CD14-positive monocyte (primary cell): Measurements from ENCODE around the gene LBHD2. TPM values are rescaled to one million over a fixed set of nuclear protein-coding genes. Genes with fewer than 3 reads are reported as not detected.

ENCODE experiments used
- DNase-seq, 3 donors: peaks; one replicate each; pipeline ENCODE4 v3.0.0-alpha.2; 2011 to 2022
- H2AFZ ChIP-seq: 2 replicates; pipeline ENCODE4 v1.6.0; 2012; ENCODE audit warnings: mild to moderate bottlenecking, low read depth, low read length, inconsistent platforms; ENCODE audit not compliant: insufficient read depth, poor library complexity, severe bottlenecking
- H3K27ac ChIP-seq, 2 donors: 1 replicate in 1 of 2; 2 replicates in 1 of 2; pipeline ENCODE4 v1.5.1; 2012 to 2013; ENCODE audit warnings: low read length in 2 of 2, control low read depth in 1 of 2, inconsistent platforms in 1 of 2, low read depth in 1 of 2, mild to moderate bottlenecking in 1 of 2
- H3K27me3 ChIP-seq, 2 donors: one replicate each; pipeline versions ENCODE4 v1.6.0 to v1.6.1; 2011 to 2013; ENCODE audit warnings: low read length in 2 of 2; ENCODE audit not compliant: control insufficient read depth in 2 of 2, insufficient read depth in 2 of 2
- H3K36me3 ChIP-seq, 2 donors: replicated peaks in 1 of 2; 1 replicate in 1 of 2; 2 replicates in 1 of 2; pipeline versions ENCODE4 v1.5.1 to v1.6.1; 2012 to 2013; ENCODE audit warnings: low read length in 2 of 2, control low read depth in 1 of 2, inconsistent platforms in 1 of 2, mild to moderate bottlenecking in 1 of 2; ENCODE audit not compliant: insufficient read depth in 2 of 2, control insufficient read depth in 1 of 2
- H3K4me1 ChIP-seq, 2 donors: 1 replicate in 1 of 2; 2 replicates in 1 of 2; pipeline versions ENCODE4 v1.5.1 to v1.6.1; 2012 to 2013; ENCODE audit warnings: low read length in 2 of 2, control low read depth in 1 of 2, inconsistent platforms in 1 of 2, mild to moderate bottlenecking in 1 of 2, moderate library complexity in 1 of 2; ENCODE audit not compliant: insufficient read depth in 2 of 2, control insufficient read depth in 1 of 2
- H3K4me2 ChIP-seq: replicated peaks from 2 replicates; pipeline ENCODE3; 2012; ENCODE audit warnings: low read length, moderate library complexity, mild to moderate bottlenecking; ENCODE audit not compliant: poor library complexity, severe bottlenecking; ENCODE audit errors: extremely low read depth
- H3K4me3 ChIP-seq, 3 experiments: fragments of 200-600 bp in 1 of 3; sonication (generic) in 1 of 3; replicated peaks in 1 of 3; 1 replicate in 2 of 3; 2 replicates in 1 of 3; pipeline ENCODE4 v1.5.1; 2011 to 2013; ENCODE audit warnings: low read length in 3 of 3, mild to moderate bottlenecking in 3 of 3, control low read depth in 2 of 3, low read depth in 2 of 3, inconsistent platforms in 1 of 3, moderate library complexity in 1 of 3
- H3K79me2 ChIP-seq: 2 replicates; pipeline ENCODE4 v1.6.0; 2012; ENCODE audit warnings: mild to moderate bottlenecking, control low read depth, inconsistent platforms, low read length, moderate library complexity; ENCODE audit not compliant: insufficient read depth
- H3K9ac ChIP-seq: 2 replicates; pipeline ENCODE4 v1.6.0; 2017; ENCODE audit warnings: low read length, mild to moderate bottlenecking; ENCODE audit not compliant: insufficient read depth, poor library complexity, severe bottlenecking
- H3K9me3 ChIP-seq, 2 donors: replicated peaks in 1 of 2; 1 replicate in 1 of 2; 2 replicates in 1 of 2; pipeline versions ENCODE4 v1.5.1 to v1.6.1; 2012 to 2013; ENCODE audit warnings: low read length in 2 of 2, control low read depth in 1 of 2; ENCODE audit not compliant: control insufficient read depth in 1 of 2, insufficient read depth in 1 of 2
- H4K20me1 ChIP-seq: 2 replicates; pipeline ENCODE4 v1.6.0; 2012; ENCODE audit warnings: mild to moderate bottlenecking, low read length, control low read depth, moderate library complexity; ENCODE audit not compliant: insufficient read depth
- H3K27ac Mint-ChIP-seq, 7 donors: one replicate each; pipeline ENCODE4 v1.8.0; 2020; ENCODE audit warnings: mild to moderate bottlenecking in 7 of 7, mixed read lengths in 7 of 7, moderate library complexity in 6 of 7, inconsistent platforms in 2 of 7
- H3K27me3 Mint-ChIP-seq, 3 donors: one replicate each; pipeline ENCODE4 v1.8.0; 2021 to 2022; ENCODE audit warnings: low read depth in 3 of 3, mild to moderate bottlenecking in 3 of 3, mixed read lengths in 3 of 3, moderate library complexity in 3 of 3, inconsistent platforms in 1 of 3
- H3K36me3 Mint-ChIP-seq, 2 donors: one replicate each; pipeline ENCODE4 v1.8.0; 2020; ENCODE audit warnings: mixed read lengths in 2 of 2, inconsistent platforms in 1 of 2, mild to moderate bottlenecking in 1 of 2
- H3K4me1 Mint-ChIP-seq: one replicate; pipeline ENCODE4 v1.8.0; 2020; ENCODE audit warnings: mild to moderate bottlenecking, mixed read lengths
- H3K4me3 Mint-ChIP-seq, 2 donors: one replicate each; pipeline ENCODE4 v1.8.0; 2020; ENCODE audit warnings: mild to moderate bottlenecking in 2 of 2, mixed read lengths in 2 of 2, moderate library complexity in 1 of 2
- H3K9me3 Mint-ChIP-seq, 7 donors: one replicate each; pipeline ENCODE4 v1.8.0; 2020 to 2022; ENCODE audit warnings: mixed read lengths in 7 of 7, mild to moderate bottlenecking in 6 of 7, moderate library complexity in 6 of 7, inconsistent platforms in 2 of 7
- CTCF ChIP-seq: fragments of 200-600 bp; IDR thresholded peaks from one replicate; pipeline ENCODE4 v1.8.0; 2022; ENCODE audit warnings: antibody characterized with exemption, mild to moderate bottlenecking
- WGBS: methylation state at CpG from one replicate; pipeline ENCODE4 v1.1.5; 2013; ENCODE audit warnings: missing lambda C conversion rate; ENCODE audit not compliant: insufficient coverage; 5-methylcytosine and 5-hydroxymethylcytosine counted together
- intact Hi-C, 2 donors: fragments of 100-400 bp; cut with micrococcal nuclease; formaldehyde crosslinking; loops; one replicate each; pipeline versions ENCODE4 v1.15.0 to v1.15.1; 2023
- polyA plus RNA-seq, 3 donors: library from polyadenylated mRNA; depleted of rRNA in 1 of 3; unstranded in 2 of 3; stranded (reverse) in 1 of 3; fragments of 300-500 nt in 2 of 3; fragments of >200 nt in 1 of 3; fragmentation: Illumina TruSeq in 2 of 3; gene quantifications; 1 replicate in 2 of 3; 2 replicates in 1 of 3; pipeline ENCODE4 v1.2.3, GENCODE V29; 2012 to 2021

Gene LBHD2
- polyA plus RNA-seq, 3 donors: not detected

GRCh38 chr14:103138301-103139131 lies 54.5 kb downstream of the LBHD2 start:
- Mint-ChIP-seq H3K4me3 (peak overlapping the region in 1 of 2 donors; percentile 72), H3K27me3 (peaks cover 26 to 43% (median 36%) of the 10 kb centered on the region in 3 donors), H3K27ac (no peak overlapping the region), H3K4me1 (peaks cover 35% of the 10 kb centered on the region), H3K9me3 (peaks cover 0 to 2% (median 0%) of the 10 kb centered on the region in 7 donors), H3K36me3 (peaks cover 35 to 39% of the 10 kb centered on the region in 2 donors)
- Histone ChIP-seq H3K4me3 (no peak overlapping the region), H3K36me3 (peaks cover 31 to 38% of the 10 kb centered on the region in 2 donors), H2AFZ (no peak overlapping the region), H3K9me3 (no peaks in the 10 kb centered on the region), H3K27me3 (peaks cover 0 to 21% of the 10 kb centered on the region in 2 donors), H3K4me1 (peaks cover 15 to 50% of the 10 kb centered on the region in 2 donors), H3K4me2 (peak overlapping the region; percentile 15), H4K20me1 (peaks cover 47% of the 10 kb centered on the region), H3K79me2 (no peaks in the 10 kb centered on the region), H3K9ac (no peak overlapping the region), H3K27ac (no peak overlapping the region)
- intact Hi-C loops: loop anchor here in 1 of 2 donors (5.0 kb wide), 1 partner anchor 36 kb away; no protein-coding TSS in a partner anchor
- 39% methylated on average over 63 of the region's 66 CpGs for WGBS
- TF ChIP-seq CTCF: no peak
- peak in 1 of 3 donors; percentile 61 for DNase-seq

- no peaks in the 10 kb centered on the region for H3K79me2 ChIP-seq
- H3K9me3 Mint-ChIP-seq: peaks cover 0 to 2% (median 0%) of the 10 kb centered on the region in 7 donors
- H3K4me3 Mint-ChIP-seq: peak overlapping the region in 1 of 2 donors; percentile 15
- no peak overlapping the region for H2AFZ ChIP-seq
- no peak overlapping the region for H3K9ac ChIP-seq
- peaks cover 28 to 43% (median 36%) of the 10 kb centered on the region in 3 donors for H3K27me3 Mint-ChIP-seq
- H3K4me1 Mint-ChIP-seq: peaks cover 35% of the 10 kb centered on the region
- no peak overlapping the region for H3K4me2 ChIP-seq
- no peak for TF ChIP-seq CTCF
- H3K27ac ChIP-seq: no peak overlapping the region
- H4K20me1 ChIP-seq: peaks cover 39% of the 10 kb centered on the region
- H3K9me3 ChIP-seq: no peaks in the 10 kb centered on the region
- H3K36me3 ChIP-seq: peaks cover 23 to 29% of the 10 kb centered on the region in 2 donors
- no peak overlapping the region for H3K4me3 ChIP-seq
- peaks cover 0 to 21% of the 10 kb centered on the region in 2 donors for H3K27me3 ChIP-seq
- intact Hi-C loops: loop anchor here in 1 of 2 donors (5.0 kb wide), 1 partner anchor 37 kb away; no protein-coding TSS in a partner anchor
- DNase-seq: no peak
- peaks cover 15 to 45% of the 10 kb centered on the region in 2 donors for H3K4me1 ChIP-seq
- peaks cover 26 to 30% of the 10 kb centered on the region in 2 donors for H3K36me3 Mint-ChIP-seq
- WGBS: 78% methylated on average over 15 of the region's 29 CpGs
- H3K27ac Mint-ChIP-seq: peak overlapping the region in 2 of 7 donors; percentile 7 to 30
Observed at GRCh38 chr14:103139132-103140025, 55.4 kb downstream of the LBHD2 start.
